Measurements from ENCODE around the gene NRXN3. TPM values are rescaled to one million over a fixed set of nuclear protein-coding genes. Genes with fewer than 3 reads are reported as not detected.

The NRXN3 gene
- total RNA-seq, 1 experiment from 2014 or later, result 1.1 TPM

DNA sequence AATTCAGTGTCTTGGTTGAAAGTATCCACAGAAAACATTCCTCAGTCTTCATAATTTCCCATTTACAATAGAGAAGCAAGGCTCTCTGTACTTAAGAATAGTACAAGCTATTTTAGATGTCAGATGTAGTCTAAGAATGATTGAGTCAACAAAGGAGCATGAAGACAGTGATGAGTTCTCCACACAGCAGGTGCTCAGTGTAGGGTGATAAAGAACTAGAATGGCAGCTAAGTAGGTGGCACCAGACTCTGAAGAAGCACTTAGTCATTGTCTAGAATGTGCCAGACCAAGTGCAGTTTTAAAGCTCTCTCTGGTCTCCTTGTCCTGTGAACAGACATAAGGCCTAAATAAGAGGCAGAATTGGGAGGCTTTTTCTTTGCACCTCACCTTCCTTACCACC is 504.6 kb downstream of the NRXN3 start:
- H3K4me3 ChIP-seq (ENCODE audit: low read length), result no peak overlapping the region
- TF ChIP-seq EZH2phosphoT487 (IDR thresholded peaks at IDR 0.05; ENCODE audit: borderline replicate concordance, low read length) (no peak), EZH2 (IDR thresholded peaks at IDR 0.05; ENCODE audit: low read length, unreplicated experiment) (no peak)
- TF ChIP-seq, protein P1, sequence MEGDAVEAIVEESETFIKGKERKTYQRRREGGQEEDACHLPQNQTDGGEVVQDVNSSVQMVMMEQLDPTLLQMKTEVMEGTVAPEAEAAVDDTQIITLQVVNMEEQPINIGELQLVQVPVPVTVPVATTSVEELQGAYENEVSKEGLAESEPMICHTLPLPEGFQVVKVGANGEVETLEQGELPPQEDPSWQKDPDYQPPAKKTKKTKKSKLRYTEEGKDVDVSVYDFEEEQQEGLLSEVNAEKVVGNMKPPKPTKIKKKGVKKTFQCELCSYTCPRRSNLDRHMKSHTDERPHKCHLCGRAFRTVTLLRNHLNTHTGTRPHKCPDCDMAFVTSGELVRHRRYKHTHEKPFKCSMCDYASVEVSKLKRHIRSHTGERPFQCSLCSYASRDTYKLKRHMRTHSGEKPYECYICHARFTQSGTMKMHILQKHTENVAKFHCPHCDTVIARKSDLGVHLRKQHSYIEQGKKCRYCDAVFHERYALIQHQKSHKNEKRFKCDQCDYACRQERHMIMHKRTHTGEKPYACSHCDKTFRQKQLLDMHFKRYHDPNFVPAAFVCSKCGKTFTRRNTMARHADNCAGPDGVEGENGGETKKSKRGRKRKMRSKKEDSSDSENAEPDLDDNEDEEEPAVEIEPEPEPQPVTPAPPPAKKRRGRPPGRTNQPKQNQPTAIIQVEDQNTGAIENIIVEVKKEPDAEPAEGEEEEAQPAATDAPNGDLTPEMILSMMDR (conservative IDR thresholded peaks at IDR 0.05; ENCODE audit: low read depth, low read length), result no peak
- BruUV-seq (replicated peaks), result no TSS peak

DNA sequence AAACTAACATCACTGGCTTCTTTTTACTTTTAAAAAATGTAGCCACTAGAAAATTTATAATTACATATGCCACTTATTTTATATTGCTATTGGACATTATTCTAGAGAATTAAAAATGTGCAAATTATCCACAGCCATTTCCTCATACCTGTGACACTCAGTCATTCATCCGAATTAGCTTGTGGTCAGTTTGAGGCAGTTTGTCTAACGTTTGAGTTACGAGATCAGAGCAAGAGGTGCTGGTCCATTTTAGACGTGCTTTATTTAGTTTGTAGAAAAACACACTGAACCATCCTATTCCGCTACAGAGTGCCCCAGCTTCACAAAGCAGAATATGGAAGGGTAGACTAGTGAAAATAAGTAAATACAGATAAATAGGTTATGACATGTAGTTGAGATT is 513.0 kb downstream of the NRXN3 start:
- no peaks in the 10 kb centered on the region for H3K36me3 ChIP-seq (ENCODE audit: low read depth, low read length)
- no TSS peak for BruUV-seq (replicated peaks)
- TF ChIP-seq EZH2 (IDR thresholded peaks at IDR 0.05; ENCODE audit: low read length, unreplicated experiment) (no peak), EZH2phosphoT487 (IDR thresholded peaks at IDR 0.05; ENCODE audit: borderline replicate concordance, low read length) (no peak)
- TF ChIP-seq, protein P1 (conservative IDR thresholded peaks at IDR 0.05; ENCODE audit: low read depth, low read length), result no peak
- no peak overlapping the region for H3K4me3 ChIP-seq (ENCODE audit: low read length)
- no peaks in the 10 kb centered on the region for H3K9me2 ChIP-seq (replicated peaks; ENCODE audit: low read length)
- H3K4me2 ChIP-seq (ENCODE audit: low read length), result no peak overlapping the region
- intact Hi-C loops (cut with micrococcal nuclease), result no loop called here
- H3K27ac ChIP-seq (ENCODE audit: low read length), result no peak overlapping the region
- ChIA-PET POLR2A (ENCODE audit: unreplicated experiment) (no interaction called here), CTCF (no interaction called here)
- H3K27me3 ChIP-seq (ENCODE audit: low read length), result no peaks in the 10 kb centered on the region
- H2AFZ ChIP-seq (ENCODE audit: low read length), result no peak overlapping the region
- no peaks in the 10 kb centered on the region for H4K20me1 ChIP-seq (ENCODE audit: low read length)
- no peaks in the 10 kb centered on the region for H3K4me1 ChIP-seq (ENCODE audit: insufficient read depth, low read length)
- ATAC-seq (no peak), DNase-seq (no peak)
- H3K9ac ChIP-seq (ENCODE audit: low read length), result no peak overlapping the region
- H3F3A ChIP-seq (ENCODE audit: low read length, unreplicated experiment), result no peaks in the 10 kb centered on the region
- no peaks in the 10 kb centered on the region for H3K79me2 ChIP-seq (ENCODE audit: low read length)
- H3K9me3 ChIP-seq (ENCODE audit: low read length), result no peaks in the 10 kb centered on the region

More for the DNA sequence above, 504.6 kb downstream of the NRXN3 start:
- no peaks in the 10 kb centered on the region for H3K79me2 ChIP-seq (ENCODE audit: low read length)
- no peaks in the 10 kb centered on the region for H3K4me1 ChIP-seq (ENCODE audit: insufficient read depth, low read length)
- no peaks in the 10 kb centered on the region for H3K9me3 ChIP-seq (ENCODE audit: low read length)
- H3K9me2 ChIP-seq (replicated peaks; ENCODE audit: low read length), result no peaks in the 10 kb centered on the region
- intact Hi-C loops (cut with micrococcal nuclease), result no loop called here
- no peak overlapping the region for H3K9ac ChIP-seq (ENCODE audit: low read length)
- no peaks in the 10 kb centered on the region for H3K27me3 ChIP-seq (ENCODE audit: low read length)
- H3K4me2 ChIP-seq (ENCODE audit: low read length), result no peak overlapping the region
- H2AFZ ChIP-seq (ENCODE audit: low read length), result no peak overlapping the region
- no peaks in the 10 kb centered on the region for H3F3A ChIP-seq (ENCODE audit: low read length, unreplicated experiment)
- ATAC-seq (no peak), DNase-seq (no peak)
- ChIA-PET POLR2A (ENCODE audit: unreplicated experiment) (no interaction called here), CTCF (no interaction called here)
- H4K20me1 ChIP-seq (ENCODE audit: low read length), result no peaks in the 10 kb centered on the region
- no peaks in the 10 kb centered on the region for H3K36me3 ChIP-seq (ENCODE audit: low read depth, low read length)
- H3K27ac ChIP-seq (ENCODE audit: low read length), result no peak overlapping the region

DNA sequence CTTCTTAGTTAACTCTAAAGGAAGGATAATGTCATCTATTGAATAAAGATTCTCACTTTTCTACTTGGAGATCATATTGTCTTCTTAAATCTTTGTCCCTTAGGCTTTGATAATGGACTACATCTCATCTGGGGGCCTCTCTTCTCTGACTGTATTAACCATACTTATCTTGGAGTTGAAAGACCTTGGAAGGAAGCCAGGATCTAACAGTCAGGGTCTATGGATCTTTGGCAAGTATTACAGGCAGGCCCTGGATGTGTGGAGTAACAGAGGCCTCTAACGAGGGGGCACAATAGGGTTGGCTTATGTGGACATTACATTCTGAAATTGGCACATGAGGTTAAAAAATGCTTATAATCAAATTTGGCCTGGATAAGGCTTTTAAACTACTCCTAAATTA is 513.8 kb downstream of the NRXN3 start:
- ChIA-PET CTCF (no interaction called here), POLR2A (ENCODE audit: unreplicated experiment) (no interaction called here)
- Histone ChIP-seq H2AFZ (ENCODE audit: low read length) (no peak overlapping the region), H3K9me2 (replicated peaks; ENCODE audit: low read length) (no peaks in the 10 kb centered on the region), H3K36me3 (ENCODE audit: low read depth, low read length) (no peaks in the 10 kb centered on the region), H3K9me3 (ENCODE audit: low read length) (no peaks in the 10 kb centered on the region), H3K4me1 (ENCODE audit: insufficient read depth, low read length) (no peaks in the 10 kb centered on the region), H3K9ac (ENCODE audit: low read length) (no peak overlapping the region), H4K20me1 (ENCODE audit: low read length) (no peaks in the 10 kb centered on the region), H3K4me3 (ENCODE audit: low read length) (no peak overlapping the region), H3K79me2 (ENCODE audit: low read length) (no peaks in the 10 kb centered on the region), H3K27ac (ENCODE audit: low read length) (no peak overlapping the region), H3F3A (ENCODE audit: low read length, unreplicated experiment) (no peaks in the 10 kb centered on the region), H3K27me3 (ENCODE audit: low read length) (no peaks in the 10 kb centered on the region), H3K4me2 (ENCODE audit: low read length) (no peak overlapping the region)
- BruUV-seq (replicated peaks), result no TSS peak
- intact Hi-C loops (cut with micrococcal nuclease), result no loop called here
- ATAC-seq, result no peak
- no peak for DNase-seq
- TF ChIP-seq EZH2 (IDR thresholded peaks at IDR 0.05; ENCODE audit: low read length, unreplicated experiment), result no peak
- TF ChIP-seq, protein P1 (conservative IDR thresholded peaks at IDR 0.05; ENCODE audit: low read depth, low read length), result no peak
- TF ChIP-seq EZH2phosphoT487 (IDR thresholded peaks at IDR 0.05; ENCODE audit: borderline replicate concordance, low read length), result no peak
